ENCODE data around the gene NEMF.
A peak's percentile ranks its signal among the peaks of the same experiment; 100 is the strongest.
"Not testable (repeated sequence)": the region's sequence is repeated elsewhere in the genome, so short reads cannot be mapped to it uniquely, and the experiment has no call there.

NEMF gene

GRCh38 chr14:49816118-49816517 is 36.5 kb downstream of the NEMF start:
- DNase-seq (ENCODE audit: low read depth, low spot score): not testable (repeated sequence)

- DNase-seq (ENCODE audit: low read depth, low spot score): no peak
Observed at GRCh38 chr14:49808780-49809179, 43.8 kb downstream of the NEMF start.

- DNase-seq (ENCODE audit: low read depth, low spot score): no peak
Observed at GRCh38 chr14:49796025-49796424, 56.6 kb downstream of the NEMF start.

- no peak for DNase-seq (ENCODE audit: low read depth, low spot score)
Observed at GRCh38 chr14:49792618-49793017, 60.0 kb downstream of the NEMF start.

GRCh38 chr14:49786315-49786714 is 66.3 kb downstream of the NEMF start:
- DNase-seq (ENCODE audit: low read depth, low spot score): no peak

- no peak for DNase-seq (ENCODE audit: low read depth, low spot score)
Observed at GRCh38 chr14:49783394-49784014, 69.1 kb downstream of the NEMF start.

GRCh38 chr14:49781040-49781439 is 71.5 kb downstream of the NEMF start:
- DNase-seq (ENCODE audit: low read depth, low spot score): not testable (repeated sequence)

- no peak for DNase-seq (ENCODE audit: low read depth, low spot score)
Observed at GRCh38 chr14:49778421-49778820, 74.2 kb downstream of the NEMF start.

GRCh38 chr14:49774106-49774505 is 78.5 kb downstream of the NEMF start:
- no peak for DNase-seq (ENCODE audit: low read depth, low spot score)

- not testable (repeated sequence) for DNase-seq (ENCODE audit: low read depth, low spot score)
Observed at GRCh38 chr14:49771691-49772090, 80.9 kb downstream of the NEMF start.

- no peak for DNase-seq (ENCODE audit: low read depth, low spot score)
Observed at GRCh38 chr14:49770212-49770817, 82.3 kb downstream of the NEMF start.

- DNase-seq (ENCODE audit: low read depth, low spot score): no peak
Observed at GRCh38 chr14:49769581-49770211, 82.9 kb downstream of the NEMF start.

- DNase-seq (ENCODE audit: low read depth, low spot score): no peak
Observed at GRCh38 chr14:49769171-49769570, 83.4 kb downstream of the NEMF start.

- DNase-seq (ENCODE audit: low read depth, low spot score): peak; percentile 20
Observed at GRCh38 chr14:49768301-49769121, 84.1 kb downstream of the NEMF start.

- peak; percentile 49 for DNase-seq (ENCODE audit: low read depth, low spot score)
Observed at GRCh38 chr14:49767571-49768300, 84.9 kb downstream of the NEMF start, which contains the start of gene KLHDC2. Gene KLHDC2 (plus strand): TSS chr14:49768153. CDS start chr14:49768469, 316 bp downstream.

- peak; percentile 7 for DNase-seq (ENCODE audit: low read depth, low spot score)
Observed at GRCh38 chr14:49767270-49767570, 85.4 kb downstream of the NEMF start.

- no peak for DNase-seq (ENCODE audit: low read depth, low spot score)
Observed at GRCh38 chr14:49766839-49767238, 85.7 kb downstream of the NEMF start.

GRCh38 chr14:49761839-49762551 is 90.6 kb downstream of the NEMF start:
- DNase-seq (ENCODE audit: low read depth, low spot score): no peak

- DNase-seq (ENCODE audit: low read depth, low spot score): no peak
Observed at GRCh38 chr14:49755378-49755777, 97.2 kb downstream of the NEMF start.

GRCh38 chr14:49754570-49755097 is 98.0 kb downstream of the NEMF start:
- no peak for DNase-seq (ENCODE audit: low read depth, low spot score)

- not testable (repeated sequence) for DNase-seq (ENCODE audit: low read depth, low spot score)
Observed at GRCh38 chr14:49746476-49746875, 106.1 kb downstream of the NEMF start.

Data from brain pericyte (primary cell).